GM12874 (cell line): ENCODE data around the gene VNN1.

Source experiments
- TF ChIP-seq, protein P1 (sequence below): IDR thresholded peaks from 2 replicates; pipeline ENCODE4 v1.5.1; 2011; ENCODE audit warnings: low read depth, mild to moderate bottlenecking, control low read depth, low read length, moderate library complexity; ENCODE audit not compliant: insufficient read depth

Gene VNN1

GRCh38 chr6:132651062-132651461 is 62.8 kb downstream of the VNN1 start:
- TF ChIP-seq, protein P1, sequence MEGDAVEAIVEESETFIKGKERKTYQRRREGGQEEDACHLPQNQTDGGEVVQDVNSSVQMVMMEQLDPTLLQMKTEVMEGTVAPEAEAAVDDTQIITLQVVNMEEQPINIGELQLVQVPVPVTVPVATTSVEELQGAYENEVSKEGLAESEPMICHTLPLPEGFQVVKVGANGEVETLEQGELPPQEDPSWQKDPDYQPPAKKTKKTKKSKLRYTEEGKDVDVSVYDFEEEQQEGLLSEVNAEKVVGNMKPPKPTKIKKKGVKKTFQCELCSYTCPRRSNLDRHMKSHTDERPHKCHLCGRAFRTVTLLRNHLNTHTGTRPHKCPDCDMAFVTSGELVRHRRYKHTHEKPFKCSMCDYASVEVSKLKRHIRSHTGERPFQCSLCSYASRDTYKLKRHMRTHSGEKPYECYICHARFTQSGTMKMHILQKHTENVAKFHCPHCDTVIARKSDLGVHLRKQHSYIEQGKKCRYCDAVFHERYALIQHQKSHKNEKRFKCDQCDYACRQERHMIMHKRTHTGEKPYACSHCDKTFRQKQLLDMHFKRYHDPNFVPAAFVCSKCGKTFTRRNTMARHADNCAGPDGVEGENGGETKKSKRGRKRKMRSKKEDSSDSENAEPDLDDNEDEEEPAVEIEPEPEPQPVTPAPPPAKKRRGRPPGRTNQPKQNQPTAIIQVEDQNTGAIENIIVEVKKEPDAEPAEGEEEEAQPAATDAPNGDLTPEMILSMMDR: no peak

DNA sequence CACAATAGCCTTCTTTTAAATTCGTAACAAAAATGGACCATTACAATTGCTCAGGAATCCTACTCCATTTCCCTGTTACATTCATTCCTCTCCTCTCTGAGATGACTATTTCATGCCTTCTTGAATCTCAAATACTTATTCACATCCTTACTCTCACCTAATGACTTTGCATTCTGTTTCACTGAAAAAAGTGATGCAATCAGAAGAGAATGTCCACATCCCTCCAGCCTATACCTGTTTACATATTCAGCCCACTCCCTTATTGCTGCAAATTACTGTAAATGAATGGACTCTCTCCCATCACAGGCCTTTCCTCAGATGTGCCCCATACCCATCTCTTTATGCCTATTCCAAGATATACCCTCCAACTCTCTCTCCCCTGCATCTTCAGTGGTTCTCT is 63.4 kb downstream of the VNN1 start:
- TF ChIP-seq, protein P1: no peak

GRCh38 chr6:132648828-132649227 is 65.0 kb downstream of the VNN1 start:
- TF ChIP-seq, protein P1: no peak

GRCh38 chr6:132648356-132648755 is 65.5 kb downstream of the VNN1 start:
- TF ChIP-seq, protein P1: no peak

- TF ChIP-seq, protein P1: no peak
These were observed 70.3 kb downstream of the VNN1 start for GRCh38 chr6:132643547-132643946.

DNA sequence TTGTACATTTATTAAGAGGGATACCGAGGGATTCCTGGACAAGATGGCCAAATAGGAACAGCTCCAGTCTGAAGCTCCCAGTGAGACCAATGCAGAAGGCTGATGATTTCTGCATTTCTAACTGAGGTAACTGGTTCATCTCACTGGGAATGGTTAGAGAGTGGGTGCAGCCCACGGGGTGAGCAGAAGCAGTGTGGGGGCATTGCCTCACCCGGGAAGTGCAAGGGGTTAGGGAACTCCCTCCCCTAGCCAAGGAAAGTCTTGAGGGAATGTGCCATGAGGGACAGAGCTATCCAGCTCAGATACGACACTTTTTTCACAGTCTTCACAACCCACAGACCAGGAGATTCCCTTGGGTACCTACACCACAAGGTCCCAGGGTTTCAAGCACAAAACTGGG is 79.1 kb downstream of the VNN1 start:
- TF ChIP-seq, protein P1: no peak

DNA sequence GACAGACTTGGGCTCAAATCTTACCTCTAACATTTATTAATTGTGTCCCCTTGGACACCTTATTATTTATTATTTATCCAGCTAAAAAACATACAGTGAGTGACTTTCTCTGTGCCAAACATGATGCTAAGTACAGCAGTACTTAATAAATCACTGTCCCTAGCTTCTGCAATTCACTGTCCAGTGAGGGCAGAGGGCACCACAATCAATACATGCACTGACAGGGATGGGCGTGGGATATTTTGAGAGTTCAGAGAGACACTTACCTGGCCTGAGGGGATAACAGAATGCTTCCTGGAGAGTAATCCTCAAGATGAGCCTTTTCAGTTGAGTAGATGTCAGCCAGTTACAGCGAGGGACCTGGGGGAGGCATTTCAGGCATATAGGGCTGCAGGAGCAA is 80.5 kb downstream of the VNN1 start:
- TF ChIP-seq, protein P1: no peak
